ENCODE results near the gene IGSF9.
A peak's percentile ranks its signal among the peaks of the same experiment; 100 is the strongest.

IGSF9 gene

GRCh38 chr1:159973350-159973940, 28.0 kb upstream of the IGSF9 start:
- ATAC-seq: no peak

GRCh38 chr1:159972443-159973205, 27.2 kb upstream of the IGSF9 start:
- ATAC-seq: no peak

GRCh38 chr1:159970932-159971342, 25.5 kb upstream of the IGSF9 start:
- ATAC-seq: no peak

- no peak for ATAC-seq
Observed at GRCh38 chr1:159968901-159969300, 23.5 kb upstream of the IGSF9 start.

- no peak for ATAC-seq
Observed at GRCh38 chr1:159965263-159965662, 19.9 kb upstream of the IGSF9 start.

- no peak for ATAC-seq
Observed at GRCh38 chr1:159964144-159964543, 18.7 kb upstream of the IGSF9 start.

- no peak for ATAC-seq
Observed at GRCh38 chr1:159962176-159962575, 16.8 kb upstream of the IGSF9 start.

- no peak for ATAC-seq
Observed at GRCh38 chr1:159961636-159962035, 16.2 kb upstream of the IGSF9 start.

- no peak for ATAC-seq
Observed at GRCh38 chr1:159960721-159961381, 15.4 kb upstream of the IGSF9 start.

GRCh38 chr1:159959451-159959850, 14.0 kb upstream of the IGSF9 start:
- no peak for ATAC-seq

GRCh38 chr1:159958719-159959380, 13.4 kb upstream of the IGSF9 start:
- ATAC-seq: peak in 1 of 2 donors; percentile 38

GRCh38 chr1:159957824-159958268, 12.4 kb upstream of the IGSF9 start:
- no peak for ATAC-seq

- no peak for ATAC-seq
Observed at GRCh38 chr1:159955456-159955855, 10.0 kb upstream of the IGSF9 start.

GRCh38 chr1:159953536-159954515, 8.4 kb upstream of the IGSF9 start, which contains the start of gene SLAMF9:
SLAMF9 (minus strand) TSS chr1:159954237; CDS start chr1:159954137, 100 bp downstream.
- no peak for ATAC-seq

GRCh38 chr1:159952932-159953331, 7.5 kb upstream of the IGSF9 start:
- no peak for ATAC-seq

- ATAC-seq: no peak
Observed at GRCh38 chr1:159951551-159951950, 6.1 kb upstream of the IGSF9 start.

GRCh38 chr1:159951016-159951415, 5.6 kb upstream of the IGSF9 start:
- ATAC-seq: no peak

- ATAC-seq: no peak
Observed at GRCh38 chr1:159949981-159950381, 4.6 kb upstream of the IGSF9 start.

GRCh38 chr1:159949123-159949522, 3.7 kb upstream of the IGSF9 start:
- no peak for ATAC-seq

GRCh38 chr1:159947942-159948341, 2.5 kb upstream of the IGSF9 start:
- no peak for ATAC-seq

GRCh38 chr1:159946242-159947187, 1.1 kb upstream of the IGSF9 start:
- ATAC-seq: no peak
